IPS-NIHi7 (cell line): ENCODE data around the gene OPRL1.
A peak's percentile ranks its signal among the peaks of the same experiment; 100 is the strongest.

Experiments used
- DNase-seq: peaks from one replicate; pipeline ENCODE4 v3.0.0; 2012; ENCODE audit warnings: mixed read lengths; ENCODE audit errors: extremely low spot score

OPRL1 gene

DNA sequence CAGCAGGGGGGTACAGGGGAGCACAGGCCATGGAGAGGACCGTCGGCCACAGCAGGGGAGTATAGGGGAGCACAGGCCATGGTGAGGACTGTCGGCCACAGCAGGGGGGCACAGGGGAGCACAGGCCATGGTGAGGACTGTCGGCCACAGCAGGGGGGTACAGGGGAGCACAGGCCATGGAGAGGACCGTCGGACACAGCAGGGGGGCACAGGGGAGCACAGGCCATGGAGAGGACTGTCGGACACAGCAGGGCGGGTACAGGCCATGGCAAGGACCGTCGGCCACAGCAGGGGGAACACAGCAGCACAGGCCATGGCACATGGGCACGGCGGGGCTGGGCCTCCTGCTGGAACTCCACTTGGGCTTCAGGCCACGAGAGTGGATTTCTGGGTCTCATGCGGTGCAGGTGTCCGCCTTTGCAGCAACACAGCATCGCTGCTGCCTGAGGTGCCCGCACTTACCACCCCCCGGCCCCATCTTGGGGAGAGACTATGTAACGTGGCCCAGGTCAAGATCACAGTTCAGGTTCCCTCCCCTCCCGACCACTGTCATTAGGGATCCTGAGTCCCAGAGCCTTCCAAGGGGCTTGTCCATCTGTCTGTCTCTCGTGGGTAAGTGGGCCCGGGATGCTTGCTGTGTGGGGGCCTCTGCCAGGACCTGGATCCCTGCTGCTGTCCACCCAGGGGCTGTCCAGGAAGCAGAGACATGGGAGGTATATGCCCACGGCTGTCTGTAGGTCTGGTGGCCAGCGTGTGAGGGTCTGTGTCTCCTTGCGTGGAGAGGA is 25.0 kb downstream of the OPRL1 start:
- DNase-seq: no peak

DNA sequence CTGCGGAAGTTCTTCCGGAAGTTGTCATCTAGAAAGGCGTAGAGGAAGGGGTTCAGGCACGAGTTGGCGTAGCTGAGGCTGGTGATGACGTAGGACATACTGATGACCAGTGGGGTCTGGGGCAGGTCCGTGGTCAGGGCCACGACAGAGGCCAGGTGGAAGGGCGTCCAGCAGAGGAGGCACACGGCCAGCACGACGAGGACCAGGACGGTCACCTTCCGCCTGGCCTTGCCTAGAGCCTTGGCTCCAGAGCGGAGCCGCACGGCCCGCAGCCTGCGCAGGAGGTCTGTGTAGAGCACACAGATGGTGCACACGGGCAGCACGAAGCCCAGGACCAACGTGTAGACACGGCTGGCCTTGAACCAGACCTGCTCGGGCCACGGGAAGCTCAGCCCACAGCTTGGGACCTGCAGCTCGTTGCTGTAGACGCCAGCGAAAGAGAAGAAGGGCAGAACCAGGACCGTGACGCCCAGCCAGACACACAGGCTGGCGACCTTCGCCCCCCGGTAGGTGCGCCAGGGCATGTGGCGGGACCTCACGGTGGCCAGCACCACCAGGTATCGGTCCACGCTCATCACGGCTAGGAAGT is 26.1 kb downstream of the OPRL1 start:
- no peak for DNase-seq

DNA sequence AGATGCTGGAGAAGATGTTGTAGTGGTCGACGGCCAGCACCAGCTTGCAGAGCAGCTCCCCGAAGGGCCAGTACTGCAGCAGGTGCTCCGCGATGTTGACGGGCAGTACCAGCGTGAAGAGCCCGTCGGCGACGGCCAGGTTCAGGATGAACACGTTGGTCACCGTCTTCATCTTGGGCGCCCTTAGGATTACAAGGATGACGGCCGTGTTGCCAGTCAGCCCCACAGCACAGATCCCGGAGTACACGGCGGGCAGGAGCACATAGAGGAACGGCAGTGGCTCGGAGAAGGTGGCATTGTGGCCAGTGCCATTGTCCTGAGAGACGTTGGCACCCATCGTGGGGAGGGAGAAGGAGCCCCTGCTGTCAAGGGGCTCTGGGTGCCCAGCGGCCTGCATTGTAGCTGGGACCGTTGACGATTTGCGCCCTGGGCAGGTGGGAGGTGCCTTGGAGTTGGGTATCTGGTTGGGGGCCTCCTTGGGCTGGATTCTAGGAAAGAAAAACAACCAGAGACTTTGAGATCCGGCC is 26.6 kb downstream of the OPRL1 start:
- DNase-seq: no peak

DNA sequence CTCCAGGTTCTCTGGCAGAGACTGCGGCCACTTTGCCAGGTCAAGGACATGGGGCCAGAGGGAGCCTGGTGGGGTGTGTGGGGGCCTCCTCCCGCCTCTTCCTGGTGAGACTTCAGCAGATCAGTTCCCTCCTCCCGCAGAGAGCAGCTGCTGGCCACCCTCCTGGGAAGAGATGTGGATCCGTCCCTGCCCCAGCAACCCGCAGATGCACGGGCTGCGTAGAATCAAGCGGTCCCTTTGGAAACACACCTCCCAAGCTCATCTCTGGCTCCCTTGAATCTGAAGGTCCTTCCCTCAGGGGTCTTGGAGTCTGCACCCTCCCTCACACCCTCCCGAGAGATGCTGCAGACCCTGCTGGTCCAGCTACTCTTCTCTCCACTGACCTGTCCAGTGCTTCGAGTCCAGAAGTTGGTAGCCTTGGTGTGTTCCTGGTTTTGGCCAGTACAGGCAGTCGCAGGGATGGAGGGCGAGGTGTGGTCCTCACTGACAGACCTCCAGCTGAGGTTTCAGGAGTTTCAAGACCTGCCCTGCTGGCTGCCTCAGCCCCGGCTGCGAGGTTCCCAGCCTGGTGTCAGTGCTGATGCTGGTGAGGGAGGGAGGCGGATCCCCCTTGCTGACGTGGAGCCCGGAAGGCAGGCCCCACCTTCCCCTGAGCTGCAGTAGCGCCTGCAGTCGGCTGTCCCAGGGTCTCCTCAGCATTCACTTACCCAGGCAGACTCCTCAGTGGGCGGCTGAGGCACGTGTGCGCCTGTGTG is 27.3 kb downstream of the OPRL1 start, which contains the start of gene NPBWR2:
TSS of gene NPBWR2 (minus strand) at position 585 of the 755 bp plus-strand sequence. CDS start 734 bp downstream, outside the sequence.
- DNase-seq: peak; percentile 73

DNA sequence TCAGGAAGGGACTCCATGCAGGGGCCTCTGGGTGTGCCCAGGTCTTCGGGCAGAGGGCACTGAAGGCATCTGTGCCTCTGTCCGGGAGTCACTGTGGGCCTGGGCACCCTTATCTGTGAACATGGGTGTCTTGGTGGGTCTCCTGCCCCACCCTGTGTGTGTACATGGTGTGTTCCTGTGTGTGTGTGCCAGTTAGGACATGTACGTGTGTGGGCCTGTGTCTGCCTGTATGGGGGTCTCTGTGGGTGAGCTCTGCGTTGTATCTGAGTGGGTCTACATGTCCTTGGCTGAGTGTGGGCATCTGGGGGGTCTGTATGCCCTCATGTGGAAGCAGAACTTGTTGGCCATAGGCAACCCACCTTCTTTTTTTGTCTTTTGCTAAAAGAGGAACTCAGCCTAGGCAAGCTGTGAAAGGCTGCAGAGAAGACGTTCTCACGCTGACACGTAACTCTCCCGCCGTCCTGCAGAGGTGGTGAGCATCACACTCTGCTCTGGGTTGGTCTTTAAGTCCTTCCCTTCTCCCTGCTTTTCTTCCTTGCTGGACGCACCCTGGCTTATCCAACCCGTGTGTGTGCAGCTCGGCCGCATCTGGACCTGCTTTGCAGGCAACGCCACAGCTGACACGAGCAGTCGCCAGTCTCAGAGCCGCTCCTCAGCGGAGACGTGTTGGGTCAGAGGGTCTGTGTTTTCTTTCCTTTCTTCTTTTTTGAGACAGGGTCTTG is 28.0 kb downstream of the OPRL1 start:
- no peak for DNase-seq

DNA sequence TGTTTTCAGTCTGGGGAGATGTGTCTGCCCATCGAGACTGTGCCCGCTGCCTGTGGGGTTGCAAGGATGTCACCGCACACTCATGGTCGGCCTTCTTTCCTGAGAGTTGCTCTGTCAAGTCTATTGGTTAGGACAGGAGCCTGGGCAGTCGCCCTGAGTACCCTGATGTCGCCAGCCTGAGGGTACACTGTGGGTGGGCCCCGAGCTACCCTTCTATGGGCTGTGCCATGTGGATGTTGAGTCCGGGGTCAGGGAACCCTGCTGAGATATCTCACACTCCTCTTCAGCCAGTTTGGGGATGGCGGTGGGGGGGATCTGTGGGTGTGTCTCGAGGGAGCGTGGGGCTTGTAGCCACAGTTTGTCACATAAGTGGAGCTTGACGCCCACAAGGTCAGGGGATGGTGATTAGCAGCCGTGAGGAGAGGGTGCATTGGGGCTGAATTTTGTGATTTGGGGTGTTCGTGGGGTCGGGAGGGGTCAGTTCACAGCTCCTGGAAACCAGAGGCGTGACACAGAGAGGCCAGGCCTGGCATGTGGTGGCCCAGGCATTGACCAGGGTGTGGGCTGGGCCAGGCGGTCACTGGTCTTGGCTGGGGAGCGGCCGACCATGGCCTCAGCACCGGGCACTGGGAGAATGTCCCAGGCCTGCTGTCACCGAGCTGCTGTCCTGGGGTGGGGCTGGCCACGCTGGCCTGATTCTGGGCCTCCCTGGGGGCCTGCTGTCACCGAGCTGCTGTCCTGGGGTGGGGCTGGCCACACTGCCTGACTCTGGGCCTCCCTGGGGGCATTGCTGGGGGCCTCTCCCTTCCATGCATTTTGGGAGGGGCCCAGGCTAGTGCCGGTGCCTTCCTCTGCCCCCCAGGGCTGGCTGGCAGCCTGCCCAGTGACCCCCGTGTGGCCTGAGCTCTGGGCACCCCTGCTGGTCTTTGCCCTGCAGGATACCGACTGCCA is 29.1 kb downstream of the OPRL1 start:
- DNase-seq: no peak

DNA sequence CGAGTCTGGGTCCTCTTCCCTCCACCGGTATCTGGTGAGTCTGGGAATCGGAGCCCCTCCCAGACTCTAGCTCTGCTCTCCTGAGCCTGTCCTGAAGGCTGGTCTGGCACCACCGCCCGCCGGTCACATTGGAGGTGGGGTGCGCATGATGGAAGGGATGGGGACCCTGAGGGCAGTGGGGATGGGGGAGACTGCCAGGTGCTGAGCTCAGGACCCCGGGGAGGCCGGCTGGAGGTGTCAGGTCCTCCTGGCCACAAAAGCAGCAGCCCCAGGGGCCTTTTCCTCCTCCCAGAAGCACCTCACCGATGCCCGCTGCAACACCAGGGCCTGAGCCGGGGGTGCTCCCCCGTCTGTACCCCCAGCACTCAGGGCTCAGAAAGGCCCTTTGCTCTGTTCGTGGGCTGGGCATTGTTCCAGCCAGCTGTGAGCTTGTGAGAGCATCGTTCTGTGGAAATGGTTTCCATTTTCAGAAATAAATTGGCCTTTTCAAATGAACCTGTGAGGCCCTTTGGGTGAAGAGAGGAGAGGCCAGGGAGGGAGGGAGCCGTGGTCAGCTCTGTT is 30.0 kb downstream of the OPRL1 start:
- no peak for DNase-seq

DNA sequence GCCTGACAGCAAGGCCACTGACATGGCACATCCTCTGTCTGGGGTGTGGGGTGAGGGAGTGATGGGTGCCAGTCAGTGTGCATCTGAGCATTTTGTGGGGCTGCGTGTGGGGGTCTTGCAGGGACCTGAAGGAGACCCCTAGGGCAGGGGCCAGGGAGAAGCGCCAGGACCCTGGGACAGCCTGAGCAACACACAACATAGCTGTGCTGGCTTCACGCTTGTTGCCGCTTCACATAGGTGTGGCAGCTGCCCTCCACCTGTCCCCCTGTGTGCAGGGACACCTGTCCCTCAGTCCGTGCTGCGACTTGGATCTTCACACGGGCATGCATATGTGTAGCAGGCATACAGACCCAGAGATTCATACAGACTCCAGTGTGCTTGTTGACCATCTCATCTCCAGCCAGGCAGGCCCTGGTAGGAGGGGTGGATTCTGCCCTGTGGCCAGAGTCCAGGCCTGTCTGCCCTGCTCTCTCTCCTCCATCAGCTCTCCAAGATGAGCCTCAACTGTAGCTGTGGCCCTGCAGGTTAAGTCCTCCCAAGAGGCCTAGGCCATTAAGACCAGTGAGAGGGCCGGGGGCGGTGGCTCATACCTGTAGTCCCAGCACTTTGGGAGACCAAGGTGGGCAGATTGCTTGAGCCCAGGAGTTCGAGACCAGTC is 30.7 kb downstream of the OPRL1 start:
- no peak for DNase-seq

DNA sequence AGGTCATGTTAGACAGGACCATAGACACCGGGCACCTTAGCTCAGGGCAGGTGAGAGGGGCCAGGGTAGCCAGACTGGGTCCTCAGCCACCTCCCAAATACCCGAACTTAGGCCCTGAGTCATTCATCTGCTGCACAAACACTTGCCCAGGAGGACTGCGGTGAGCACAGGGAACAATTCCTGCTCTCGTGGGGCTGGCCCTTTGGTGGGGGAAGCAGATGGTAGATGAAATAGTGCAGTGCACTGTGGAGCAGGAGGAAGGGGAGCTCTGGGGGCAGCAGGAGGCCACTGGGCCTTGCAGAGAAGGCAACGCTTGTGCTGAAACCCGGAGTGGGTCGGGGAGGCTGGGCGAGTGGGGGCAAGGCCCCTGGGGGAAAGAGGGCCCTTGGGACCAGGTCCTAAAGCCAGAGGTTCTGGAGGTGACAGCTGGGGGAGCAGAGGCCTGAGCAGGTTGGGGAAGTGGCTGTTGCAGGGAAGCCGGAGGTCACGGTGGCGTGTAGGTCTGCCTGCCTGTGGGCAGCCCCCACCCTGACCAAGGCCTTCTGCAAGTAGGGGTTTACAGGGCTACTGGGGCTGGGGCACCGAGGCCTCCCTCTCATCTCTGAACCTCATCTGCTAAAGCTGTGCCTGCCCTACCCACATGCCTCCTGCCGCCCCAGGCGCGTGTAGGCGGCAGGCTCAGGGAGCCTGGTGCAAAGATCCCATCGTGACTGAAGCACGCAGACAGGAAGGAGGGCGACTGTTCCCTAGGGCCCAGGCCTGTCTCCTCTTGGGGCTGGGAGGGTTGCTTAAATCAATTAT is 32.2 kb downstream of the OPRL1 start:
- no peak for DNase-seq

DNA sequence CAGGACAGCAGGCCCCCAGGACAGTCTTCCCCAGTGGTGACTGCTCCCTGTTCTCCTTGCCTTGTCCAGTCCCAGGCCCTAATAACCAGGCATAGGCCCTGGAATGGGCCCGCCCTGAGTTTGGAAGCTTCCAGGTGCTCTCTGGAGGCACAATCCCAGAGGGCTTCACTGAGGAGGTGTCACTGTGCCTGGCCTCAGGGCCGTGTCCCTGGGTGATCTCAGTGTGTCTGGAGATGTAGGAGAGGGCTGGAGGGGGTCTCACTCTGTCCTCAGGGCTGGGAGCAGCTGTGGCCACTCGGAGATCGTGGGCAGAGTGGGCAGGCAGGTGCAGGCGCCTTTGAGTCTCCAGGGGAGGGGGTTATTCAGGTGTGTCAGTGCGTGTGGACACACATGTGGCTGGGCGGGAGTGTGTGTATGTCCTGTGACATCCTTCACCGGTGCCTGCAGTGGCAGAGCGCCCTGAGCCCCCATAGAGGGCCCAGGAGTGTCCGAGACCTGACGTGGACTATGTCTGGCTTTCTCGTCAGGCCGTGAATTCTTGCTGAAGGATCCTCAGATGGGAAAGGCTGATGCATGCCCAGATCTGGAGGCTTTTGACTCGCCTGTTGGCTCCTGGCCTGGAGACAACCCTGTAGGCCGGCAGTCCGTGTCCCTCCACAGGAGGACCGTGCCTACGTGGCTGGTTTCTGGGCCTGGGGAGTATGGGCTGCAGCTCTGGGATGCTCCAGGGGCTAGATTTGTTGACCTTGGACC is 33.0 kb downstream of the OPRL1 start:
- no peak for DNase-seq

DNA sequence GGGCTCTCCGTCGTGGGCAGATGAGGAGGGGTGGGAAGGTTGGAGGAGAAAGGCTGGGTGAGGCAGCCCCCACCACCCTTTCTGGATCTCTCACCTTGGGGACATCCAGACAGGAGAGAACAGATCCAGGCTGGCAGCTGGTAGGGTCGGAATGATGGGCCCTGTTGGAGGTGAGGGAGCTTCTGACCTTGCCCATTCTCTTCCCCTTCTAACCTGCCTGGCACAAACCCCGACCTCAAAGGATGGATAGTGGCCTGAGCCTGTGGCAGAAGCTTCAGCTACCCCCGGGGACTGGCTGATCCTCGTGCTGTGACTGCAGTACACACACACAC is 33.5 kb downstream of the OPRL1 start:
- DNase-seq: no peak

DNA sequence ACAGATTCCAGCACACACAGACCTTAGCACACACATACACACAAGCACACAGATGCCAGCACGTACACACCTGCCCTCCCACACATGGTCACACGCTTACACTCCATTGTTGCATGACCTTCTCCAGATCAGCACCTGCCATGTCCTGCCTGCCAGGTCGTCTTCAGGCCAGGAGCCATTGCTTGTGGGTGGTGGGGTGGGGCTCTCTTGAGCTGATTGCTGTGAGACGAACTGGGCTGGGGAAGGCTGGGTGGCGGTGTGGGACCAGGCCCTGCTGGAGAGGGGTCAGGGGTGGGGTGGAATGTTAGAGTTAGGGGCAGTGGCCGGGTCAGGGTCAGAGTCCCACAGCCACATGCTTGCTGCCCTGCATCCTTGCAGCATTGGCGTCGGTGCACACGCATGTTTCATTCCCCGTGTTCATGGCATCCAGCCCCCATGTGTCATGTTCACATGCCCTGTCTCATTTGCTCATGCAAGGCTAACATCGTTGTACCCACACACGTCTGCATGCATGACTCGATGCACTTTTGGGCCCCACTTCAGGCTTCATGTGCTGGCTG is 34.0 kb downstream of the OPRL1 start:
- DNase-seq: no peak

DNA sequence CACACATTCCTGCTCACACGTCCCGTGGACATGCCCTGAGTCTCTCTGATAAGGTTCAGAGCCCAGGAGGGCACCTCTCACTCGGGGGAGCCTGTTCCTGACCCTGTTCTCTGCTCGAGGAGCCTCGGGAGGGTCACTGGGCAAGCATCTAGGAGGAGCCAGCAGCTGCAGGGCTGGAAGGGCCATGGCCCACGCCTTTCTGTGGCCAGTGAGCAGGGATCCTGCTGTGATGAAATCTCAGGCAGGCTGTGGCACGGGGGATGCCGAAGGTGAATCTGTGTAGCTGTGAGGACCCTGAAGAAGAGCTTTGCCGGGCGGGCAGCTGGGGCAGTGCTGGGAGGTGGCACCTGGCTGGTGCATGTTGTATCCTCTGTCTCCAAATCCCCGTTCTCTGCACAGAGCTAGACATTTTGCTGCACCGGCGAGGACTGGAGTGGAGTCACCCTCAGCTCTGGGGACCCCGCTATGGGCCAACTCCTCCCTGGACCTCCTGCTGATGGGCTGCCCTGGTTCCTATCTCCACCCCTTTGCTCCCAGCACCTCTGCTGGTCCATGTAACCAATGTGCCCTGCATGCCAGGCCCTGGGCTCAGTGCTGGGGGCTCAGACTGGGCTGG is 34.6 kb downstream of the OPRL1 start:
- DNase-seq: no peak

DNA sequence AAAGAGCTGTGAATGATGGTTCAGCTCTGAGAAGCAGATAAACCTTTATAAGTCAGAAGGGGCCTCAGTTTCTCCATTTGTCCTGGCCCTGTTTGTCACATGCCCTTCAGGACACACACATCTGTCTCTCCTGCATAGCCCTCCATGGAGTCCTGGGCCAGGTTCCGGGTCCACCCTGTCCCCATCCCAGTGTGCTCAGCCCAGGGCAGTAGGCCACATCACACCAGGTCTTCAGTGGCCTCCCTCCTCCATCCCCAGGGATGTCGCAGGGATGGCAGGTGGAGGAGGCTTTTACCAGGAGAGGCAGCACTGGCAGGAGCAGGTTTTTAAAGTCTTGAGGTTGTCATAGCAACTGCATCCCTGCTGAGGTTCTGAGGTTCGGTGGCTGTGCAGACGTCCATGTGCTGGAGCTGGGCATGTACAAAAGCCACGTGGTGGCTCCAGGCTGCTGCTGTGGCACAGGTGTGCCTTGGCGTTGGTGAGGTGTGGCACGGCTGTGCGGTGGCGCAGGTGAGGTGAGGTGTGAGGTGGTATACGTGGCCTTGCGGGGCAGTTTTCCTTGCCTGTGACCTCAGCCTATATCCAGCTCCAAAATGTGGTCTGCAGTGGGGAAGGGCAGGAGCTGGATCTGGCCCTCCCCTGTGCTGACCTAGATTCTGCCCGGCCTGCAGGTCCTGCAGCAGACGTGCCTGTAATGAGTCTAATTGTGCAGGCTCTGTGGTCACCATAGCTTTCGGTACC is 35.5 kb downstream of the OPRL1 start:
- DNase-seq: no peak

DNA sequence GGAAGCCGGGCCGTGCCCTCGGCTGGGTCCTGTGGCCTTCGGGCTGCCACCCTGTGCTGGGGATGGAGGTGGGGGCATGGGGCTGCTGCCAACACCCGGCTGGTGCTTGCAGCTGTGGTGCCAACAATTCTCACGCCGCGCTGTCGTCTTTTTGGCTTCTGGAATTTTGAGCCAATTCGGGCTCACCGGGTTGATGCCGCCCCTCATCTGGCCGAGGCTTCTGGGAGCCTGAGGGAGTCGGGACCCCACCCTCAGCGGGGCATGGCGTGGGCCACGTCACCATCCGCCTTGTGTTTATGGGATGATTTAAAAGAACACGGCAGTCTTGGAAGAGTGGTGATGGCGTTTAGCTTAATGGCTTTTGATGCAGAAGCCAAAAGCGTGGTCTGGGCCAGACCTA is 36.1 kb downstream of the OPRL1 start:
- DNase-seq: no peak

DNA sequence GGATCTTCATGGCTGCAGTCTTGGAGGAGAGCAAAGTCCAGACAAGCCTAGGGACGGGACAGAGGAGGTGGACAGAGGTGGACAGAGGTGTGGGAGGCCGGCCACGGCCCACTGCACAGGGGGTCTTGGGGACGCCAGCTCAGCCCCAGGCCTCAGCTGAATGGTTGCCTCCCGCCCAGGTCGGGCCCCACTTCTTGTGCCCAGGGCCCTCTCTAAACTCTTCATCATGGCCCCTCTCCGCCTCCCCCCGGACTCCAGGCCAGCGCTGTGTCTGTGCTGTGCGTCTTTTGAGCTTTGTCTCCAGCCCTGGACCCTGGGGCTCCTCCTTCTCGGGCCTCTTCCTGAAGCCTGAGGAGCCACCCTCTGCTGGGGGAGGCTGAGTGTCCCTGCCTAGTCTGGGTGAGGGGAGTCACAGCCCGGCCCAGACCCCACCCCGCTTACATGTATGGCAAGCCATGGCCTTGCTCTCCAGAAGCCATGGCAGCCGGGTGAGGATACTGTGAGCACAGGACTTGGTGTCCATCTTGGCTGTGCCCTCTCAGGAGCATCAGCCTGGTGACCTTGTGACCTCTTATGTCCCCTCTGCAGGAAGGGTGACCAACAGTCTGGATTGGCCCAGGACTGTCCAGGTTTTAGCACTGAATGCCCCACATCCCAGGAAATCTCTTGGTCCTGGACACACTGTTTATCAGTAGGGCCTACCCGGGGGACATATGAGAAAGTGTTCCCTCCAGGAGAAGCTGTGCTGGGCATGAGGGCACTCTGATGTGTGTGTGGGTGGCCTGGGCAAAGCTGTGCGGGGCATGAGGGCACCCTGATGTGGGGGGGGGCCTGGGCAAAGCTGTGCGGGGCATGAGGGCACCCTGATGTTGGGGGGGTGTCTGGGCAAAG is 36.9 kb downstream of the OPRL1 start:
- DNase-seq: no peak
